Measurements from ENCODE around the gene C3orf70. TPM values are rescaled to one million over a fixed set of nuclear protein-coding genes. Genes with fewer than 3 reads are reported as not detected.

C3orf70 gene
- total RNA-seq: 0.64 TPM

- peak; percentile 72 for ATAC-seq
Observed at GRCh38 chr3:185152410-185153170, at the start of gene C3orf70. TSS of gene C3orf70 (minus strand) at chr3:185153060. CDS start at chr3:185152823, 237 bp downstream.

GRCh38 chr3:185200639-185201038 lies 47.8 kb upstream of the C3orf70 start:
- ATAC-seq: peak; percentile 99

GRCh38 chr3:185199671-185200070 lies 46.8 kb upstream of the C3orf70 start:
- peak; percentile 10 for ATAC-seq

GRCh38 chr3:185199206-185199605 lies 46.3 kb upstream of the C3orf70 start:
- ATAC-seq: no peak

- ATAC-seq: no peak
Observed at GRCh38 chr3:185197068-185197467, 44.2 kb upstream of the C3orf70 start.

GRCh38 chr3:185195652-185196051 lies 42.8 kb upstream of the C3orf70 start:
- ATAC-seq: no peak

- no peak for ATAC-seq
Observed at GRCh38 chr3:185188816-185189215, 36.0 kb upstream of the C3orf70 start.

GRCh38 chr3:185187391-185187790 lies 34.5 kb upstream of the C3orf70 start:
- no peak for ATAC-seq

- ATAC-seq: no peak
Observed at GRCh38 chr3:185176750-185177359, 24.0 kb upstream of the C3orf70 start.

- peak; percentile 15 for ATAC-seq
Observed at GRCh38 chr3:185175370-185175987, 22.6 kb upstream of the C3orf70 start.

- no peak for ATAC-seq
Observed at GRCh38 chr3:185172086-185173049, 19.5 kb upstream of the C3orf70 start.

- ATAC-seq: no peak
Observed at GRCh38 chr3:185164428-185165217, 11.8 kb upstream of the C3orf70 start.

- ATAC-seq: no peak
Observed at GRCh38 chr3:185162634-185163033, 9.8 kb upstream of the C3orf70 start.

- no peak for ATAC-seq
Observed at GRCh38 chr3:185161761-185162160, 8.9 kb upstream of the C3orf70 start.

- no peak for ATAC-seq
Observed at GRCh38 chr3:185157347-185157746, 4.5 kb upstream of the C3orf70 start.

GRCh38 chr3:185155678-185156077 lies 2.8 kb upstream of the C3orf70 start:
- ATAC-seq: no peak

- peak; percentile 20 for ATAC-seq
Observed at GRCh38 chr3:185153861-185154629, 1.2 kb upstream of the C3orf70 start.

- ATAC-seq: peak; percentile 49
Observed at GRCh38 chr3:185153171-185153771, 411 bp upstream of the C3orf70 start.

GRCh38 chr3:185151964-185152409 lies 873 bp downstream of the C3orf70 start:
- ATAC-seq: no peak
